Activated T-helper 2 cell treated with anti-CD3 and anti-CD28 coated beads, Interferon-gamma antibody, Interleukin-2, Interleukin-4, amounts not matched to agents 10 μg/mL and 5 μg/mL and 100 μg/mL, durations not matched to agents 14 hours and 24 hours and 36 hours (primary cell): ENCODE data around the gene RUVBL2. TPM values are rescaled to one million over a fixed set of nuclear protein-coding genes. Genes with fewer than 3 reads are reported as not detected.

ENCODE experiments used
- DNase-seq: peaks from one replicate; pipeline ENCODE4 v3.0.0; 2021; ENCODE audit warnings: low spot score
- H3K27ac Mint-ChIP-seq: one replicate; pipeline ENCODE4 v1.8.0; 2021; ENCODE audit warnings: mixed read lengths
- H3K27me3 Mint-ChIP-seq: one replicate; pipeline ENCODE4 v1.8.0; 2021; ENCODE audit warnings: low read depth, mixed read lengths
- H3K36me3 Mint-ChIP-seq: one replicate; pipeline ENCODE4 v1.8.0; 2021; ENCODE audit warnings: low read depth, mixed read lengths
- H3K4me1 Mint-ChIP-seq: one replicate; pipeline ENCODE4 v1.8.0; 2021; ENCODE audit warnings: low read depth, mixed read lengths
- H3K4me3 Mint-ChIP-seq: one replicate; pipeline ENCODE4 v1.8.0; 2021; ENCODE audit warnings: low read depth, mild to moderate bottlenecking, moderate library complexity, mixed read lengths
- H3K9me3 Mint-ChIP-seq: one replicate; pipeline ENCODE4 v1.8.0; 2021; ENCODE audit warnings: mixed read lengths
- intact Hi-C: fragments of 100-400 bp; cut with micrococcal nuclease; formaldehyde crosslinking; loops from one replicate; pipeline ENCODE4 v1.15.1; 2023
- total RNA-seq: library from RNA; stranded (reverse); gene quantifications from 2 replicates; pipeline ENCODE4 v1.2.3, GENCODE V29; 2022

The RUVBL2 gene
- total RNA-seq, 1 donor from 2014 or later, result 160 TPM

- Mint-ChIP-seq H3K9me3 (no peaks in the 10 kb centered on the region), H3K4me3 (no peak overlapping the region), H3K27me3 (no peaks in the 10 kb centered on the region), H3K27ac (no peak overlapping the region), H3K36me3 (peaks cover 55% of the 10 kb centered on the region), H3K4me1 (no peaks in the 10 kb centered on the region)
- no peak for DNase-seq
- intact Hi-C loops, result no loop called here
Observed at GRCh38 chr19:49004133-49004532, 10.4 kb downstream of the RUVBL2 start.

GRCh38 chr19:49004964-49005614 lies 11.4 kb downstream of the RUVBL2 start:
- Mint-ChIP-seq H3K4me1 (no peaks in the 10 kb centered on the region), H3K27ac (no peak overlapping the region), H3K4me3 (no peak overlapping the region), H3K9me3 (no peaks in the 10 kb centered on the region), H3K27me3 (no peaks in the 10 kb centered on the region), H3K36me3 (peaks cover 52% of the 10 kb centered on the region)
- no peak for DNase-seq
- intact Hi-C loops, result no loop called here

GRCh38 chr19:49006905-49007304 lies 13.2 kb downstream of the RUVBL2 start:
- Mint-ChIP-seq H3K27ac (no peak overlapping the region), H3K27me3 (no peaks in the 10 kb centered on the region), H3K9me3 (no peaks in the 10 kb centered on the region), H3K4me1 (no peaks in the 10 kb centered on the region), H3K4me3 (no peak overlapping the region), H3K36me3 (peaks cover 63% of the 10 kb centered on the region)
- intact Hi-C loops, result no loop called here
- DNase-seq, result no peak

- no peaks in the 10 kb centered on the region for H3K27me3 Mint-ChIP-seq
- intact Hi-C loops, result no loop called here
Observed at GRCh38 chr19:49009828-49010227, 16.1 kb downstream of the RUVBL2 start.

GRCh38 chr19:49010453-49010852 lies 16.8 kb downstream of the RUVBL2 start:
- H3K4me1 Mint-ChIP-seq, result no peaks in the 10 kb centered on the region
- no peak overlapping the region for H3K4me3 Mint-ChIP-seq
- H3K27me3 Mint-ChIP-seq, result no peaks in the 10 kb centered on the region
- no peak overlapping the region for H3K27ac Mint-ChIP-seq
- peaks cover 49% of the 10 kb centered on the region for H3K36me3 Mint-ChIP-seq
- no peak for DNase-seq
- H3K9me3 Mint-ChIP-seq, result no peaks in the 10 kb centered on the region
- intact Hi-C loops, result no loop called here

More at GRCh38 chr19:49009828-49010227, 16.1 kb downstream of the RUVBL2 start:
- H3K27ac Mint-ChIP-seq, result no peak overlapping the region
- H3K9me3 Mint-ChIP-seq, result no peaks in the 10 kb centered on the region
- no peak for DNase-seq
- no peaks in the 10 kb centered on the region for H3K4me1 Mint-ChIP-seq
- peaks cover 50% of the 10 kb centered on the region for H3K36me3 Mint-ChIP-seq
- no peak overlapping the region for H3K4me3 Mint-ChIP-seq

- intact Hi-C loops, result no loop called here
- no peak overlapping the region for H3K27ac Mint-ChIP-seq
- peaks cover 47% of the 10 kb centered on the region for H3K36me3 Mint-ChIP-seq
- no peaks in the 10 kb centered on the region for H3K27me3 Mint-ChIP-seq
- DNase-seq, result no peak
- no peaks in the 10 kb centered on the region for H3K9me3 Mint-ChIP-seq
- H3K4me1 Mint-ChIP-seq, result no peaks in the 10 kb centered on the region
- H3K4me3 Mint-ChIP-seq, result no peak overlapping the region
Observed at GRCh38 chr19:49011194-49011593, 17.5 kb downstream of the RUVBL2 start.

- intact Hi-C loops, result no loop called here
- no peak overlapping the region for H3K4me3 Mint-ChIP-seq
- no peaks in the 10 kb centered on the region for H3K9me3 Mint-ChIP-seq
- no peak overlapping the region for H3K27ac Mint-ChIP-seq
- peaks cover 7% of the 10 kb centered on the region for H3K27me3 Mint-ChIP-seq
- H3K4me1 Mint-ChIP-seq, result peaks cover 10% of the 10 kb centered on the region
- no peak for DNase-seq
- H3K36me3 Mint-ChIP-seq, result peaks cover 38% of the 10 kb centered on the region
Observed at GRCh38 chr19:49014123-49014869, 20.6 kb downstream of the RUVBL2 start.

GRCh38 chr19:49014870-49015255 lies 21.2 kb downstream of the RUVBL2 start:
- Mint-ChIP-seq H3K27ac (no peak overlapping the region), H3K4me1 (peaks cover 11% of the 10 kb centered on the region), H3K36me3 (peaks cover 35% of the 10 kb centered on the region), H3K27me3 (peaks cover 8% of the 10 kb centered on the region), H3K9me3 (no peaks in the 10 kb centered on the region), H3K4me3 (no peak overlapping the region)
- intact Hi-C loops, result no loop called here
- no peak for DNase-seq

- no peak for DNase-seq
- intact Hi-C loops, result no loop called here
- Mint-ChIP-seq H3K4me3 (no peak overlapping the region), H3K9me3 (no peaks in the 10 kb centered on the region), H3K27me3 (peaks cover 8% of the 10 kb centered on the region), H3K4me1 (peaks cover 16% of the 10 kb centered on the region), H3K27ac (no peak overlapping the region), H3K36me3 (peaks cover 24% of the 10 kb centered on the region)
Observed at GRCh38 chr19:49016067-49016839, 22.6 kb downstream of the RUVBL2 start.

- Mint-ChIP-seq H3K27me3 (peaks cover 10% of the 10 kb centered on the region), H3K36me3 (peaks cover 21% of the 10 kb centered on the region), H3K4me1 (peaks cover 20% of the 10 kb centered on the region), H3K27ac (no peak within 1 kb of the TSS), H3K9me3 (no peaks in the 10 kb centered on the region), H3K4me3 (peak within 1 kb of the TSS; percentile 21)
- no peak for DNase-seq
- intact Hi-C loops, result no loop called here
Observed at GRCh38 chr19:49017041-49017665, 23.5 kb downstream of the RUVBL2 start, which contains the start of gene LHB. Gene LHB, minus strand, starts transcription at chr19:49017091. Its CDS starts 10 bp downstream, at chr19:49017081.

GRCh38 chr19:49017666-49018351 lies 24.1 kb downstream of the RUVBL2 start:
- Mint-ChIP-seq H3K4me1 (peaks cover 20% of the 10 kb centered on the region), H3K27ac (no peak overlapping the region)
- intact Hi-C loops, result no loop called here

More at GRCh38 chr19:49017666-49018351, 24.1 kb downstream of the RUVBL2 start:
- H3K36me3 Mint-ChIP-seq, result peaks cover 21% of the 10 kb centered on the region
- H3K9me3 Mint-ChIP-seq, result no peaks in the 10 kb centered on the region
- H3K27me3 Mint-ChIP-seq, result peaks cover 10% of the 10 kb centered on the region
- DNase-seq, result peak; percentile 48
- H3K4me3 Mint-ChIP-seq, result peak overlapping the region; percentile 85
